Ovary (tissue), 3 donors: ENCODE measurements around the gene FUCA2.

Source experiments
- CTCF ChIP-seq, 3 donors: fragments of 450-650 bp in 2 of 3; fragments of 200-600 bp in 1 of 3; IDR thresholded peaks; one replicate each; pipeline versions ENCODE4 v1.5.1 to v1.8.0; 2016 to 2022; ENCODE audit warnings: antibody characterized with exemption in 3 of 3, mild to moderate bottlenecking in 1 of 3
- POLR2A ChIP-seq: fragments of 450-650 bp; IDR thresholded peaks from one replicate; pipeline ENCODE4 v1.6.1; 2017; ENCODE audit warnings: antibody characterized with exemption, mild to moderate bottlenecking, moderate library complexity
- donor health status: DM: no; HTN: no; CAD: no.

- TF ChIP-seq CTCF (IDR thresholded peaks at IDR 0.05) (no peak), POLR2A (no peak)
Measured at GRCh38 chr6:143529095-143529494, 17.6 kb upstream of the FUCA2 start.
